H1 (cell line): ENCODE results near the gene GPR31. TPM values are rescaled to one million over a fixed set of nuclear protein-coding genes. Genes with fewer than 3 reads are reported as not detected.
"Not testable (repeated sequence)": the region's sequence is repeated elsewhere in the genome, so short reads cannot be mapped to it uniquely, and the experiment has no call there.

Experiments used
- CTCF ChIA-PET: fragments of 300-600 bp; sonication (Branson Sonifier 250); formaldehyde crosslinking; loops from one replicate; lab custom pipeline; 2021; ENCODE audit not compliant: partially characterized antibody; lab: Charles Lee
- POLR2A ChIA-PET: fragments of 300-600 bp; sonication (Branson Sonifier 250); formaldehyde crosslinking; loops from one replicate; lab custom pipeline; 2021; ENCODE audit warnings: inconsistent platforms; ENCODE audit not compliant: partially characterized antibody; lab: Charles Lee
- DNase-seq, 2 experiments: peaks; one replicate each; pipeline versions ENCODE4 v3.0.0 to v3.0.0-alpha.2; 2010 to 2022; ENCODE audit warnings: low spot score in 2 of 2, low read depth in 1 of 2, mixed read lengths in 1 of 2
- FAIRE-seq: peaks from 2 replicates; lab custom pipeline; 2011; peaks lifted over from hg19 to GRCh38; lab: Jason Lieb, UNC
- H2AFZ ChIP-seq: 2 replicates; pipeline ENCODE4 v1.8.1; 2012; ENCODE audit warnings: low read length, inconsistent platforms
- H2AK5ac ChIP-seq: 2 replicates; pipeline ENCODE4 v1.6.1; 2013; ENCODE audit warnings: low read depth, low read length
- H2BK120ac ChIP-seq: replicated peaks from 2 replicates; pipeline ENCODE3; 2013; ENCODE audit warnings: low read depth, low read length, inconsistent platforms
- H2BK12ac ChIP-seq: 2 replicates; pipeline ENCODE4 v1.6.1; 2013; ENCODE audit warnings: low read depth, low read length
- H2BK15ac ChIP-seq: 2 replicates; pipeline ENCODE4 v1.6.1; 2013; ENCODE audit warnings: low read length
- H2BK20ac ChIP-seq: 2 replicates; pipeline ENCODE4 v1.6.1; 2013; ENCODE audit warnings: low read length
- H2BK5ac ChIP-seq: 2 replicates; pipeline ENCODE4 v1.6.1; 2013; ENCODE audit warnings: low read depth, low read length
- H3K14ac ChIP-seq: 2 replicates; pipeline ENCODE4 v1.6.1; 2013; ENCODE audit warnings: inconsistent platforms; ENCODE audit not compliant: insufficient read length
- H3K18ac ChIP-seq: 2 replicates; pipeline ENCODE4 v1.6.1; 2013; ENCODE audit warnings: low read length; ENCODE audit errors: extremely low read depth
- H3K23ac ChIP-seq: 2 replicates; pipeline ENCODE4 v1.6.1; 2013; ENCODE audit warnings: inconsistent platforms; ENCODE audit not compliant: insufficient read length
- H3K23me2 ChIP-seq: 2 replicates; pipeline ENCODE4 v1.6.1; 2013; ENCODE audit warnings: low read depth, low read length
- H3K27ac ChIP-seq: 2 replicates; pipeline ENCODE4 v1.6.1; 2011; ENCODE audit warnings: low read depth, low read length, inconsistent platforms
- H3K27me3 ChIP-seq, 4 experiments: replicated peaks in 1 of 4; 1 replicate in 1 of 4; 2 replicates in 3 of 4; pipeline versions ENCODE4 v1.6.1 to v1.8.1; 2011 to 2013; ENCODE audit warnings: low read length in 3 of 4, mild to moderate bottlenecking in 3 of 4, inconsistent platforms in 2 of 4, mixed read lengths in 2 of 4, moderate library complexity in 1 of 4; ENCODE audit not compliant: control insufficient read depth in 3 of 4, insufficient read depth in 3 of 4; ENCODE audit errors: extremely low read depth in 1 of 4
- H3K36me3 ChIP-seq, 4 experiments: 2 replicates each; pipeline versions ENCODE4 v1.6.1 to v1.8.1; 2011 to 2013; ENCODE audit warnings: mild to moderate bottlenecking in 4 of 4, low read length in 3 of 4, moderate library complexity in 2 of 4, control low read depth in 1 of 4, inconsistent platforms in 1 of 4; ENCODE audit not compliant: insufficient read depth in 4 of 4, control insufficient read depth in 2 of 4
- H3K4ac ChIP-seq: replicated peaks from 2 replicates; pipeline ENCODE3; 2013; ENCODE audit warnings: low read length, low read depth, mixed read lengths, inconsistent platforms; ENCODE audit not compliant: insufficient read length
- H3K4me1 ChIP-seq, 4 experiments: replicated peaks in 1 of 4; 1 replicate in 1 of 4; 2 replicates in 3 of 4; pipeline versions ENCODE4 v1.6.1 to v1.8.1; 2011 to 2013; ENCODE audit warnings: low read length in 3 of 4, inconsistent platforms in 2 of 4, mixed read lengths in 1 of 4; ENCODE audit not compliant: insufficient read depth in 4 of 4, control insufficient read depth in 3 of 4
- H3K4me2 ChIP-seq, 2 experiments: 2 replicates each; pipeline versions ENCODE4 v1.6.1 to v1.8.1; 2011 to 2013; ENCODE audit warnings: low read depth in 2 of 2, low read length in 2 of 2, control low read depth in 1 of 2, inconsistent platforms in 1 of 2, mild to moderate bottlenecking in 1 of 2; ENCODE audit not compliant: insufficient read depth in 1 of 2
- H3K4me3 ChIP-seq, 4 experiments: fragments of 200-600, 300-600 bp in 1 of 4; sonication (generic), shearing (Covaris generic), sonication (Bioruptor Twin) in 1 of 4; 2 replicates each; pipeline versions ENCODE4 v1.5.1 to v1.8.1; 2011 to 2016; ENCODE audit warnings: low read length in 4 of 4, low read depth in 3 of 4, control low read depth in 2 of 4, inconsistent platforms in 2 of 4, mild to moderate bottlenecking in 2 of 4, mixed read lengths in 1 of 4, moderate library complexity in 1 of 4; ENCODE audit not compliant: insufficient read depth in 2 of 4; ENCODE audit errors: extremely low read depth in 1 of 4
- H3K56ac ChIP-seq: replicated peaks from 2 replicates; pipeline ENCODE3; 2013; ENCODE audit warnings: low read depth, mild to moderate bottlenecking, mixed read lengths, low read length, inconsistent platforms; ENCODE audit not compliant: insufficient read length
- H3K79me1 ChIP-seq: 2 replicates; pipeline ENCODE4 v1.6.1; 2013; ENCODE audit warnings: low read depth, low read length, control low read depth
- H3K79me2 ChIP-seq, 2 experiments: 2 replicates each; pipeline versions ENCODE4 v1.6.1 to v1.8.1; 2012 to 2013; ENCODE audit warnings: low read length in 2 of 2, mild to moderate bottlenecking in 2 of 2, inconsistent platforms in 1 of 2; ENCODE audit not compliant: insufficient read depth in 2 of 2, control insufficient read depth in 1 of 2
- H3K9ac ChIP-seq, 4 experiments: replicated peaks in 1 of 4; 1 replicate in 1 of 4; 2 replicates in 3 of 4; pipeline versions ENCODE4 v1.6.1 to v1.8.1; 2011 to 2013; ENCODE audit warnings: low read depth in 3 of 4, low read length in 3 of 4, control low read depth in 2 of 4, mild to moderate bottlenecking in 2 of 4, moderate library complexity in 2 of 4, inconsistent platforms in 1 of 4; ENCODE audit errors: extremely low read depth in 1 of 4
- H3K9me3 ChIP-seq, 2 experiments: 2 replicates each; pipeline versions ENCODE4 v1.6.1 to v1.8.1; 2012 to 2013; ENCODE audit warnings: mild to moderate bottlenecking in 2 of 2, moderate library complexity in 2 of 2, control low read depth in 1 of 2, inconsistent platforms in 1 of 2, low read depth in 1 of 2, low read length in 1 of 2, mixed read lengths in 1 of 2; ENCODE audit not compliant: insufficient read depth in 2 of 2
- H4K20me1 ChIP-seq, 2 experiments: replicated peaks in 1 of 2; 2 replicates each; pipeline versions ENCODE3 to v1.8.1; 2011 to 2013; ENCODE audit warnings: inconsistent platforms in 2 of 2, low read length in 2 of 2, mild to moderate bottlenecking in 1 of 2; ENCODE audit not compliant: insufficient read depth in 2 of 2, control insufficient read depth in 1 of 2
- H4K5ac ChIP-seq: 2 replicates; pipeline ENCODE4 v1.6.1; 2013; ENCODE audit warnings: low read length, low read depth, mixed read lengths, inconsistent platforms; ENCODE audit not compliant: insufficient read length
- H4K8ac ChIP-seq: 2 replicates; pipeline ENCODE4 v1.8.0; 2013; ENCODE audit warnings: mild to moderate bottlenecking, moderate library complexity, low read length, inconsistent platforms; ENCODE audit not compliant: insufficient read depth; ENCODE audit errors: extremely low read depth
- H4K91ac ChIP-seq: replicated peaks from 2 replicates; pipeline ENCODE3; 2013; ENCODE audit warnings: low read length, mixed read lengths, inconsistent platforms; ENCODE audit not compliant: insufficient read length
- WGBS, 2 experiments: shearing (Covaris generic) in 1 of 2; methylation state at CpG; one replicate each; pipeline versions ENCODE4 v1.1.6 to v1.1.7; 2013 to 2015; ENCODE audit warnings: low lambda C conversion rate in 2 of 2, mixed read lengths in 2 of 2, inconsistent platforms in 1 of 2, low coverage in 1 of 2, missing lambda C conversion rate in 1 of 2; ENCODE audit not compliant: insufficient replicate concordance in 2 of 2, insufficient coverage in 1 of 2, insufficient read length in 1 of 2; ENCODE audit errors: extremely low coverage in 1 of 2, missing lambda C conversion rate in 1 of 2; 5-methylcytosine and 5-hydroxymethylcytosine counted together
- polyA plus RNA-seq, 7 experiments: library from polyadenylated mRNA; depleted of rRNA in 3 of 7; stranded (reverse) in 5 of 7; unstranded in 2 of 7; fragments of >200 nt in 5 of 7; fragments of 200-250 nt in 2 of 7; gene quantifications; 1 replicate in 5 of 7; 2 replicates in 1 of 7; 4 replicates in 1 of 7; pipeline versions ENCODE4 v1.2.1 to v1.2.3, GENCODE V29; 2011 to 2013; ENCODE audit warnings: missing spikeins in 2 of 7, mixed read lengths in 2 of 7
- total RNA-seq: library from RNA; stranded (reverse); fragmentation: NEBNext Ultra II Directional; extraction: Animal tissue kit (Norgen Biotek cat#: 25700); gene quantifications from 2 replicates; pipeline ENCODE4 v1.2.1, GENCODE V29; 2021

Gene GPR31
- total and polyA plus RNA-seq, 2 of the 8 experiments (the other 6 are each of a cell fraction or from before 2014, with no cell fraction given), result not detected

GRCh38 chr6:167180086-167180485 lies 22.3 kb upstream of the GPR31 start:
- CTCF ChIA-PET, H3K4ac ChIP-seq, H4K8ac ChIP-seq, H4K5ac ChIP-seq, H2BK15ac ChIP-seq, H2BK5ac ChIP-seq, H2AK5ac ChIP-seq, H3K79me1 ChIP-seq, H3K9me3 ChIP-seq, H3K14ac ChIP-seq, H3K56ac ChIP-seq, H3K36me3 ChIP-seq, H3K79me2 ChIP-seq, H4K91ac ChIP-seq, H2BK20ac ChIP-seq, POLR2A ChIA-PET, H4K20me1 ChIP-seq, H3K4me2 ChIP-seq, H3K23me2 ChIP-seq, H3K18ac ChIP-seq, H3K27ac ChIP-seq, H3K23ac ChIP-seq, H3K4me1 ChIP-seq, H2BK12ac ChIP-seq, DNase-seq, H3K9ac ChIP-seq, FAIRE-seq, H3K27me3 ChIP-seq, H2AFZ ChIP-seq, H2BK120ac ChIP-seq, H3K4me3 ChIP-seq: not testable (repeated sequence)
- 98% methylated on average over 7 of the region's 8 CpGs; no CpG with 5 or more reads in 1 of the 2 experiments for WGBS, 2 experiments

GRCh38 chr6:167178896-167179655 lies 21.3 kb upstream of the GPR31 start:
- H4K20me1 ChIP-seq, H3K27me3 ChIP-seq, H3K9me3 ChIP-seq, H2AFZ ChIP-seq, FAIRE-seq, H2BK5ac ChIP-seq, H3K14ac ChIP-seq, H3K79me2 ChIP-seq, H4K91ac ChIP-seq, CTCF ChIA-PET, H3K4me2 ChIP-seq, H2BK120ac ChIP-seq, H4K8ac ChIP-seq, H3K23ac ChIP-seq, DNase-seq, H2BK15ac ChIP-seq, H2BK20ac ChIP-seq, H3K23me2 ChIP-seq, H3K56ac ChIP-seq, H3K79me1 ChIP-seq, H3K4me1 ChIP-seq, H2AK5ac ChIP-seq, H4K5ac ChIP-seq, H3K4me3 ChIP-seq, H3K36me3 ChIP-seq, H2BK12ac ChIP-seq, H3K18ac ChIP-seq, H3K9ac ChIP-seq, H3K27ac ChIP-seq, POLR2A ChIA-PET, H3K4ac ChIP-seq: not testable (repeated sequence)
- WGBS, 2 experiments, result 96% methylated on average over 16 of the region's 31 CpGs; no CpG with 5 or more reads in 1 of the 2 experiments
